Measurements from ENCODE around the gene POLA1. TPM values are rescaled to one million over a fixed set of nuclear protein-coding genes. Genes with fewer than 3 reads are reported as not detected.

Gene POLA1
- total and polyA plus RNA-seq, 11 donors = 1.9 to 8.1 (median 6.5) TPM

DNA sequence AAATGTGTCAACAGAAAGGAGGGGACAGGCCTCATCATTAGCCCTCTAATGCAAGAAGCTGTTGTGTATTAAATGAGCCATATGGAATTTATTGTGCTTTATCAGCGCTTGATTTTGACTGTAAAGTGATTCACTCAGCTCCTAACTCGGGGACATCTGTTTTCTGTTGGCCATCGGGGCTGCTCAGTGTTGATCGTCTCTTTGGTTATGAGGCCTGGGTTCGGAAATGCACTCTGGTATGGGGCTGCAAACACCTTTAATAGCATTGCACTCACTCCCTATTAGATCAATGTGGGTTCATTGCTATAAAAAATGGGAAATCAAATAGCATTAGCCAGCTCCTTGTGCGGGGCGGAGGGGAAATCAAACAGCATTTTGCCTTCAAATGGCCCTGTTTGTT lies 315.7 kb downstream of the POLA1 start:
- intact Hi-C loops (cut with DNase I) = loop anchor here in 1 of 10 donors (5.0 kb wide), 1 partner anchor 322 kb away; no protein-coding TSS in a partner anchor
- Histone ChIP-seq H3K4me3 (no peak overlapping the region), H3K27me3 (peaks cover 0 to 96% (median 80%) of the 10 kb centered on the region in 9 donors), H3K9me3 (no peaks in the 10 kb centered on the region), H3K27ac (no peak overlapping the region), H3K4me1 (peaks cover 0 to 28% (median 4%) of the 10 kb centered on the region in 12 donors), H3K36me3 (no peaks in the 10 kb centered on the region)
- DNase-seq (no peak), ATAC-seq (no peak)
- WGBS, 4 donors = 28 to 43% (median 40%) methylated on average over 7 of the region's 7 CpGs
- TF ChIP-seq POLR2A (IDR thresholded peaks at IDR 0.05) = no peak
- TF ChIP-seq, protein P1, sequence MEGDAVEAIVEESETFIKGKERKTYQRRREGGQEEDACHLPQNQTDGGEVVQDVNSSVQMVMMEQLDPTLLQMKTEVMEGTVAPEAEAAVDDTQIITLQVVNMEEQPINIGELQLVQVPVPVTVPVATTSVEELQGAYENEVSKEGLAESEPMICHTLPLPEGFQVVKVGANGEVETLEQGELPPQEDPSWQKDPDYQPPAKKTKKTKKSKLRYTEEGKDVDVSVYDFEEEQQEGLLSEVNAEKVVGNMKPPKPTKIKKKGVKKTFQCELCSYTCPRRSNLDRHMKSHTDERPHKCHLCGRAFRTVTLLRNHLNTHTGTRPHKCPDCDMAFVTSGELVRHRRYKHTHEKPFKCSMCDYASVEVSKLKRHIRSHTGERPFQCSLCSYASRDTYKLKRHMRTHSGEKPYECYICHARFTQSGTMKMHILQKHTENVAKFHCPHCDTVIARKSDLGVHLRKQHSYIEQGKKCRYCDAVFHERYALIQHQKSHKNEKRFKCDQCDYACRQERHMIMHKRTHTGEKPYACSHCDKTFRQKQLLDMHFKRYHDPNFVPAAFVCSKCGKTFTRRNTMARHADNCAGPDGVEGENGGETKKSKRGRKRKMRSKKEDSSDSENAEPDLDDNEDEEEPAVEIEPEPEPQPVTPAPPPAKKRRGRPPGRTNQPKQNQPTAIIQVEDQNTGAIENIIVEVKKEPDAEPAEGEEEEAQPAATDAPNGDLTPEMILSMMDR (IDR thresholded peaks at IDR 0.05) = no peak

DNA sequence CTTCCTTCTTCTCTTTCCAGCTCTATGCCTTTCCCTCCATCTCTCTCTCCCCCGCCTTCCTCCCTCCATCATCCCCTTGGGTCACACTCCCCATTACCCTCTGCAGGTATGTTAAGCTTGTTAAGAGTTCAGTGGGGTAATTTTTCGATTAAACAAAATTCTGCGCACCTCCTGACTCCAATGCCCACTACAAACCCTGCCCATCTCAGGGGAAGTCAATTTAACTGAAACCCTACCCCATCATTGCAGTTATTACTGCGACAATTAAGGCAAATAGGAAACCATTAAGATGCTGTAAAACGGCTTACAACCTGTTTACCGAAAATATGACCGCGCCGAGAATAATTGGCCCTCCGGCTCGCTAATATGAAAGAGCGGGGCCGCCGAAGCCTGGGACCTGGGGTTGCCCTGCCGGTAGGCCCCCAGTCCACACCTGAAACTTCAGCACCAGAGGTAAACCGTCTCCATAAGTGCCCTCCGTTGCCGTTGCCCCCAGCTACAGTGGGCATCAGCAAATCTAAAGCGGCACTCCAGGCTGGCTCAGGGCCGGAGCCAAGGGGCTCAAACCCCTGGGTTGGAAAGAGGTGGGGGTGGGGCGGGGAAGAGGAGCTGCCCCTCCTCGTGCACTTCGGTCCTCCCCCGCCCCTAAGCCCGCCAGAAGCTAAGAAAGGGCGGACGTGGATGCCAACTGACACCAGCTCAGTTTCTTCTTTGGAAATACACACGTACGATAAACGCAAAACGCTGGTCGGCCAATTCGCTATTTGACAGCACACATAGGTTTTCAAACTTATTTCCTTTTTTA lies 317.3 kb downstream of the POLA1 start:
- H3K4me1 ChIP-seq = peaks cover 0 to 20% (median 0%) of the 10 kb centered on the region in 12 donors
- 6 to 36% (median 19%) methylated on average over 25 to 33 of the region's 33 CpGs for WGBS, 4 donors
- intact Hi-C loops (cut with DNase I) = no loop called here
- no peak overlapping the region for H3K4me3 ChIP-seq
- H3K27me3 ChIP-seq = peaks cover 8 to 96% (median 83%) of the 10 kb centered on the region in 9 donors
- H3K9me3 ChIP-seq = no peaks in the 10 kb centered on the region
- H3K27ac ChIP-seq = no peak overlapping the region
- DNase-seq (no peak), ATAC-seq (no peak)
- TF ChIP-seq, protein P1 (IDR thresholded peaks at IDR 0.05) = no peak
- TF ChIP-seq POLR2A (IDR thresholded peaks at IDR 0.05) = no peak
- no peaks in the 10 kb centered on the region for H3K36me3 ChIP-seq

- H3K27me3 ChIP-seq = peaks cover 14 to 96% (median 83%) of the 10 kb centered on the region in 9 donors
Measured at GRCh38 chrX:25011589-25012432, 318.1 kb downstream of the POLA1 start.

More at GRCh38 chrX:25011589-25012432, 318.1 kb downstream of the POLA1 start:
- DNase-seq (no peak), ATAC-seq (no peak)
- Histone ChIP-seq H3K4me1 (peaks cover 0 to 21% (median 0%) of the 10 kb centered on the region in 12 donors), H3K36me3 (no peaks in the 10 kb centered on the region), H3K4me3 (no peak overlapping the region), H3K27ac (no peak overlapping the region), H3K9me3 (no peaks in the 10 kb centered on the region)
- TF ChIP-seq, protein P1 (IDR thresholded peaks at IDR 0.05) = no peak
- intact Hi-C loops (cut with DNase I) = no loop called here
- whole genome bisulfite sequencing, 4 donors = 4 to 23% (median 15%) methylated on average over 27 to 32 of the region's 32 CpGs

Measured in heart left ventricle (tissue), 16 donors.